ENCODE data around the gene KCNC2.

GRCh38 chr12:75065482-75065881 is 144.2 kb downstream of the KCNC2 start:
- TF ChIP-seq CTCF (conservative IDR thresholded peaks at IDR 0.05): no peak
- TF ChIP-seq ZFX (IDR thresholded peaks at IDR 0.05): no peak
